Osteocyte (in vitro differentiated cells): ENCODE data around the gene STK11IP. TPM values are rescaled to one million over a fixed set of nuclear protein-coding genes. Genes with fewer than 3 reads are reported as not detected.
A peak's percentile ranks its signal among the peaks of the same experiment; 100 is the strongest.

Experiments
- DNase-seq: peaks from one replicate; pipeline ENCODE4 v3.0.0; 2021; ENCODE audit warnings: mixed read lengths; ENCODE audit not compliant: unreplicated experiment; ENCODE audit errors: extremely low spot score
- H3K27ac Mint-ChIP-seq: one replicate; pipeline ENCODE4 v1.8.0; 2021; ENCODE audit warnings: mild to moderate bottlenecking, mixed read lengths; ENCODE audit not compliant: unreplicated experiment
- H3K27me3 Mint-ChIP-seq: one replicate; pipeline ENCODE4 v1.8.0; 2021; ENCODE audit warnings: mixed read lengths; ENCODE audit not compliant: unreplicated experiment
- H3K36me3 Mint-ChIP-seq: one replicate; pipeline ENCODE4 v1.8.0; 2021; ENCODE audit warnings: mixed read lengths; ENCODE audit not compliant: unreplicated experiment
- H3K4me1 Mint-ChIP-seq: one replicate; pipeline ENCODE4 v1.8.0; 2021; ENCODE audit warnings: mixed read lengths; ENCODE audit not compliant: unreplicated experiment
- H3K4me3 Mint-ChIP-seq: one replicate; pipeline ENCODE4 v1.8.0; 2021; ENCODE audit warnings: mild to moderate bottlenecking, moderate library complexity, mixed read lengths; ENCODE audit not compliant: unreplicated experiment
- H3K9me3 Mint-ChIP-seq: one replicate; pipeline ENCODE4 v1.8.0; 2021; ENCODE audit warnings: mixed read lengths; ENCODE audit not compliant: unreplicated experiment
- CTCF ChIP-seq: fragments of 200-600 bp; sonication (generic); IDR thresholded peaks from 2 replicates; pipeline ENCODE4 v1.5.0; 2021; ENCODE audit warnings: antibody characterized with exemption, mild to moderate bottlenecking, moderate library complexity
- total RNA-seq: library from RNA; stranded (reverse); gene quantifications from 2 replicates; pipeline ENCODE4 v1.2.1, GENCODE V29; 2021

The STK11IP gene
- total RNA-seq, 1 donor from 2014 or later, result 42.7 TPM

- Mint-ChIP-seq H3K9me3 (no peaks in the 10 kb centered on the region), H3K27ac (no peak overlapping the region), H3K4me3 (no peak overlapping the region), H3K27me3 (no peaks in the 10 kb centered on the region), H3K36me3 (no peaks in the 10 kb centered on the region), H3K4me1 (peaks cover 23% of the 10 kb centered on the region)
- DNase-seq, result peak; percentile 98
- peak; percentile 99 for TF ChIP-seq CTCF
Measured at GRCh38 chr2:219642465-219643083, 44.9 kb downstream of the STK11IP start.

- Mint-ChIP-seq H3K27ac (no peak overlapping the region), H3K4me1 (peaks cover 23% of the 10 kb centered on the region), H3K36me3 (no peaks in the 10 kb centered on the region), H3K27me3 (no peaks in the 10 kb centered on the region), H3K4me3 (no peak overlapping the region), H3K9me3 (no peaks in the 10 kb centered on the region)
- no peak for TF ChIP-seq CTCF
- DNase-seq, result no peak
Measured at GRCh38 chr2:219643084-219643473, 45.4 kb downstream of the STK11IP start.

- Mint-ChIP-seq H3K4me1 (peaks cover 23% of the 10 kb centered on the region), H3K27ac (no peak overlapping the region), H3K36me3 (no peaks in the 10 kb centered on the region), H3K9me3 (no peaks in the 10 kb centered on the region), H3K27me3 (no peaks in the 10 kb centered on the region), H3K4me3 (no peak overlapping the region)
- no peak for DNase-seq
- no peak for TF ChIP-seq CTCF
Measured at GRCh38 chr2:219643788-219644398, 46.2 kb downstream of the STK11IP start.

GRCh38 chr2:219644801-219645480, 47.3 kb downstream of the STK11IP start:
- no peak for DNase-seq
- Mint-ChIP-seq H3K4me3 (no peak overlapping the region), H3K27ac (no peak overlapping the region), H3K4me1 (peaks cover 23% of the 10 kb centered on the region), H3K36me3 (no peaks in the 10 kb centered on the region), H3K27me3 (peaks cover 6% of the 10 kb centered on the region), H3K9me3 (no peaks in the 10 kb centered on the region)
- TF ChIP-seq CTCF, result no peak
